ENCODE measurements around the gene MRPS6. TPM values are rescaled to one million over a fixed set of nuclear protein-coding genes. Genes with fewer than 3 reads are reported as not detected.
A peak's percentile ranks its signal among the peaks of the same experiment; 100 is the strongest.

MRPS6 gene
- total RNA-seq: 61.9 TPM
- long read RNA-seq, transcript MRPS6-201 (3 exons, 990 nt): major isoform, 119 of 125 reads
- long read RNA-seq, partial matches to known transcripts: 0 of 125 reads
- long read RNA-seq, other reads (novel, unspliced or antisense): 6 of 125 reads

DNA sequence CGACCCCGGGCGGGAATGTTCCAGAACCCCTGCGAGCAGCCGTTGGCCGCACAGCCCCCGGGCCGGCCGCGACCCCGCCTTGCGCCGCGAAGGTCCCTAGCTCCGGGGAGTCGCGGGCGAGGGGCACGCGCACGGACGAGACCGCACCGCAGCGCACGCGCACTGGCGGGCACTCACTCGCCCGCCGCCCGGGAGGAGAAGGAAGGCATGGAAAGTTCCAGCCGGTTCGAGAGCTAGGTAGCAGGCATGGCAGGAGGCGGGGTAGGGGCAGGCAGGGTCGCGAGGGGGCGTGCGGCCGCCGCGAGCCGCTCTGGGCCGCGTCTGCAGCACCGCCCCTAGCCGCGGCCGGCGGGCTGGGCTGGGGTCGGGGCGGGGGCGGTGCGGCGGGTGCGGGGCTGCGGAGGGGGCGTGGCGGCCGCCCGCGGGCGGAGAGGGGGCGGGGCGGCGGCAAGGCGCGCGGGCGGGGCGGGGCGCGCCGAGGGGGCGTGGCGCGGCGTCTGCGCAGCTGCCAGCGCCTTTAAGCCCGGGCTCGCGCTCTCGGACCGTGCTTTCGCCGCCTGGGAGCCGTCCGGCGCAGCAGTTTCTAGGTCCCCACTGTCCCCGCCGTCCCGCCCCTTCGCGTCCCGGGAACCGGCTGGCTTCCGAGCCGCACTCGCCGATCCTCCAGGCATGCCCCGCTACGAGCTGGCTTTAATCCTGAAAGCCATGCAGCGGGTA lies at the start of gene MRPS6, which contains the start of gene SLC5A3:
Gene MRPS6, plus strand, starts transcription at position 547 of the 717 bp plus-strand sequence. Its CDS starts 123 bp downstream, at position 670.
Gene SLC5A3, plus strand, starts transcription at position 547 of the 717 bp plus-strand sequence. CDS start 21,621 bp downstream, outside the sequence.
- no peaks in the 10 kb centered on the region for H3K36me3 ChIP-seq
- H3K27ac ChIP-seq (replicated peaks): peak within 1 kb of the TSS; percentile 93
- peaks cover 47% of the 10 kb centered on the region for H3K4me1 ChIP-seq
- peak within 1 kb of the TSS; percentile 86 for H3K4me3 ChIP-seq
- intact Hi-C loops (cut with micrococcal nuclease): no loop called here
- peak; percentile 86 for DNase-seq
- no peaks in the 10 kb centered on the region for H3K9me3 ChIP-seq (replicated peaks)
- TF ChIP-seq, protein P1, sequence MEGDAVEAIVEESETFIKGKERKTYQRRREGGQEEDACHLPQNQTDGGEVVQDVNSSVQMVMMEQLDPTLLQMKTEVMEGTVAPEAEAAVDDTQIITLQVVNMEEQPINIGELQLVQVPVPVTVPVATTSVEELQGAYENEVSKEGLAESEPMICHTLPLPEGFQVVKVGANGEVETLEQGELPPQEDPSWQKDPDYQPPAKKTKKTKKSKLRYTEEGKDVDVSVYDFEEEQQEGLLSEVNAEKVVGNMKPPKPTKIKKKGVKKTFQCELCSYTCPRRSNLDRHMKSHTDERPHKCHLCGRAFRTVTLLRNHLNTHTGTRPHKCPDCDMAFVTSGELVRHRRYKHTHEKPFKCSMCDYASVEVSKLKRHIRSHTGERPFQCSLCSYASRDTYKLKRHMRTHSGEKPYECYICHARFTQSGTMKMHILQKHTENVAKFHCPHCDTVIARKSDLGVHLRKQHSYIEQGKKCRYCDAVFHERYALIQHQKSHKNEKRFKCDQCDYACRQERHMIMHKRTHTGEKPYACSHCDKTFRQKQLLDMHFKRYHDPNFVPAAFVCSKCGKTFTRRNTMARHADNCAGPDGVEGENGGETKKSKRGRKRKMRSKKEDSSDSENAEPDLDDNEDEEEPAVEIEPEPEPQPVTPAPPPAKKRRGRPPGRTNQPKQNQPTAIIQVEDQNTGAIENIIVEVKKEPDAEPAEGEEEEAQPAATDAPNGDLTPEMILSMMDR (IDR thresholded peaks at IDR 0.05; ENCODE audit: borderline replicate concordance): peak; percentile 7
- no peaks in the 10 kb centered on the region for H3K27me3 ChIP-seq (ENCODE audit: low read depth)

DNA sequence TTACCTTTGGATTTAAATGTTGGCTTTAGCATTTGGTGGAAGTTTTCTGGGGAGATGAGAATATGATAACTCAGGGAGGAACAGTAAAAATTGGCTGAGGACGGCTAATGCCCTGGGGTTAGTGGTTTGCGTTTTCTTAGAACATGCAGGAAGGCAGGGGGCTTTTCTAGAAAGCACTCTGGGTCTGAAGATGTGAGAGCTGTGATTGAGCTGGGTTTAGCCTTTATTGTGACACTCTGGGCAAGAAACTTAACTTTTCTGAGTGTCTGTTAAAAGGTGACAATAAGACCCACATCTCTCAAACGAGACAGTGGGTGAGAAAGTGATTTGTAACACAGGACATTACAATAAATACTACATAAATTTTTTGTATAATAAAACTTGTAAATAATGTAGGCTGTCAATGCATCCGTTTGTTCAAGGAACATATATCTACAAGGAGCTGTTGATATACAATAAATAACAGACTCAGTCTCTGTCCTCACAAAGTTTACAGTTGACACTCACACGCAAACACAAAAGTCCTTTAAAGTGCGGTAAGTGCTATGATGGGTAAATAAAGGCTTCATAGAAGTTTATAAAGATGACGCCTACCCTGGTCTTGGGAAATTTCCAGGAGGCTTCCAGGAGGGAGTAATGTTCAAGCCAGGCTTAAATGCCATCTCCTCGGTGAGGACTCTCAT lies 49.5 kb upstream of the MRPS6 start:
- Histone ChIP-seq H3K27me3 (ENCODE audit: low read depth) (no peaks in the 10 kb centered on the region), H3K27ac (replicated peaks) (no peak overlapping the region), H3K4me3 (no peak overlapping the region), H3K36me3 (no peaks in the 10 kb centered on the region), H3K9me3 (replicated peaks) (peaks cover 18% of the 10 kb centered on the region), H3K4me1 (no peaks in the 10 kb centered on the region)
- no peak for DNase-seq
- intact Hi-C loops (cut with micrococcal nuclease): no loop called here
- TF ChIP-seq, protein P1 (IDR thresholded peaks at IDR 0.05; ENCODE audit: borderline replicate concordance): no peak

DNA sequence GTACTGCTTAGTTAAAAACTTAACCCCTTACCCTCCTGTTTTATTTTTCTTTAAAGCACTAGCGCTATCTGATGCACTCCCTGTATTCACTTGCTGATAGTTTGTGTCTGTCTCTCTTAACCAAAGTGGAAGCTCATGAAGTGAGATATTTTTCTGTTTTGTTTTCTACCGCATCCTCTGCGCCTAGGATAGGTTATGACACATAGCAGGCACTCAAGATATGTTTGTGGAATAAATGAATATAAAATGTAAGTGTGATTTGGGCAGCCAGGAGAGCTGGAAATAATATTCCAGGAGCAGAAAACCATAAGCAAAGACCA lies 49.0 kb upstream of the MRPS6 start:
- Histone ChIP-seq H3K4me1 (no peaks in the 10 kb centered on the region), H3K4me3 (no peak overlapping the region), H3K36me3 (no peaks in the 10 kb centered on the region), H3K9me3 (replicated peaks) (peaks cover 18% of the 10 kb centered on the region), H3K27me3 (ENCODE audit: low read depth) (no peaks in the 10 kb centered on the region), H3K27ac (replicated peaks) (no peak overlapping the region)
- intact Hi-C loops (cut with micrococcal nuclease): no loop called here
- DNase-seq: no peak
- TF ChIP-seq, protein P1 (IDR thresholded peaks at IDR 0.05; ENCODE audit: borderline replicate concordance): no peak

DNA sequence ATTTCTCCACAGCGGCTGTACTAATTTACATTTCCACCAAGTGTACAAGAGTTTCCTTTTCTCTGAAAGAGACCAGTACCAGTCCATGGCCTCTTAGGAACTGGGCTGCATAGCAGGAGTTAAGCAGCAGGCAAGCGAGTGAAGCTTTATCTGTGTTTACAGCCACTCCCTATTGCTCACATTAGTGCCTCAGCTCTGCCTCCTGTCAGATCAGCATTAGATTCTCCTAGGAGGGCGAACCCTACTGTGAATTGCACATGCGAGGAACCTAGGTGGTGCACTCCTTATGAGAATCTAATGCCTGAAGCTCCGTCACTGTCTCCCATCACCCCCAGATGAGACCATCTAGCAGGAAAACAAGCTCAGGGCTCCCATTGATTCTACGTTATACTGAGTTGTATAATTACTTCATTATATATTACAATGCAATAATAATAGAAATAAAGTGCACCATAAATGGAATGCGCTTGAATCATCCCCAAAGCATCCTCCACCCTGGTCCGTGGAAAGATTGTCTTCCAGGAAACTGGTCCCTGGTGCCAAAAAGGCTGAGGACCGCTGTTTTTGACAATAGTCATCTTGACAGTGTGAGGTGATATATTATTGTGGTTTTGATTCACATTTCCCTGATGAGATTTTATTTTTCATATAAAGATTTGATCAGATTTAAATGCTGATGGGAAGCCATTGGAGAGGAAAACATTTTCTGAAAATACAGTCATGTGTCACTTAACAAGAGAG lies 45.5 kb upstream of the MRPS6 start:
- Histone ChIP-seq H3K4me1 (no peaks in the 10 kb centered on the region), H3K27ac (replicated peaks) (no peak overlapping the region), H3K36me3 (no peaks in the 10 kb centered on the region), H3K27me3 (ENCODE audit: low read depth) (no peaks in the 10 kb centered on the region), H3K4me3 (no peak overlapping the region), H3K9me3 (replicated peaks) (peaks cover 10% of the 10 kb centered on the region)
- TF ChIP-seq, protein P1 (IDR thresholded peaks at IDR 0.05; ENCODE audit: borderline replicate concordance): no peak
- DNase-seq: no peak
- intact Hi-C loops (cut with micrococcal nuclease): no loop called here

DNA sequence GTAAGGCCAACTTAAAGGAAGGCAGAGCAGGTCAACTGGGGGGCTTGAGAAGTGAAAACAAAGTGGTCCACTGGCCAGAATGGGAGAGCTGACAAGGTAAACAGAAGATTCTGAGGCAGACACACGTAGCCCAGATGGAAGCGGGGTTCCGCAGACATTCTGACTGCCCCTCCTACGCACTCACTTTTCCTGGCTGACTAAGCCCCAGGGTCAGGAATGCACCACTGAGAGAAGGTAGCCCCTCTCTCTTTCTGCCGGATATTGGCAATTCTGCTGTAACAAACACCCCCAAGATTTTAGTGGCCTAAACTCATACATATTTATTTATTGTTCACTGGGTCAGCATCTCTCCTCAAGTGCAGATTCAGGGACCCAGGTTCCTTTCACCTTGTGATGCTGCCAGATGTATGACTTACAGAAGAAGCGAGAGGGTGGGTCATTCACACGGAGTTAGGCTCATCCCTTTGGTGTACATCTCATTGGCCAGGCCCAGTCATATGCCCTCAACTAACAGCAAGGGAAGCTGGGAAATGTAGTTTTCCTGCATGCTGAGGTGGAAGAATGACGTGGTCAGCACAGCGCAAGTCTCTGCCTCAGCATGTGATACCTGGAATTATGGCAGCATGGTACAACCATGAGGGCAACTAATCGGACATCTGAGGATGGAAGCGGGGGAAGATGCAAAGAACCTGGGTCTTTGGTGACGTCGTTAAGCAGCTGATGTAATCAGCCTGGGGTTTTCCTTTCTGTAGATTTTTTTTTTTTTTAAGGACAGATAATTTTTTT lies 43.4 kb upstream of the MRPS6 start:
- Histone ChIP-seq H3K27ac (replicated peaks) (no peak overlapping the region), H3K27me3 (ENCODE audit: low read depth) (no peaks in the 10 kb centered on the region), H3K9me3 (replicated peaks) (peaks cover 10% of the 10 kb centered on the region), H3K4me1 (no peaks in the 10 kb centered on the region), H3K4me3 (peak overlapping the region; percentile 27), H3K36me3 (no peaks in the 10 kb centered on the region)
- intact Hi-C loops (cut with micrococcal nuclease): no loop called here
- TF ChIP-seq, protein P1 (IDR thresholded peaks at IDR 0.05; ENCODE audit: borderline replicate concordance): no peak
- no peak for DNase-seq
